Panc1 (cell line): ENCODE data around the gene PLEKHD1. TPM values are rescaled to one million over a fixed set of nuclear protein-coding genes. Genes with fewer than 3 reads are reported as not detected.

Experiments used
- ATAC-seq: fragments of 200-7000 bp; cut with Tn5 transposase; 2 replicates; pipeline ENCODE4 v1.9.1; 2020; ENCODE audit warnings: mild to moderate bottlenecking, moderate library complexity
- BruUV-seq: library from RNA; stranded (reverse); fragments of 400-500 nt; replicated peaks from 2 replicates; lab custom pipeline; 2021; lab: Mats Ljungman, UMichigan
- CTCF ChIA-PET: fragments of 300-600 bp; sonication (Branson Sonifier 250); formaldehyde crosslinking; loops from one replicate; lab custom pipeline; 2022; ENCODE audit warnings: antibody characterized with exemption; lab: Charles Lee
- POLR2A ChIA-PET: fragments of 300-600 bp; sonication (Branson Sonifier 250); formaldehyde crosslinking; loops from one replicate; lab custom pipeline; 2022; ENCODE audit warnings: antibody characterized with exemption; lab: Charles Lee
- DNase-seq: peaks from one replicate; pipeline ENCODE4 v3.0.0-alpha.2; 2010; ENCODE audit warnings: low read depth, low spot score
- H3K27ac ChIP-seq: 2 replicates; pipeline ENCODE4 v1.5.1; 2011; ENCODE audit warnings: mild to moderate bottlenecking, low read length, inconsistent platforms
- H3K27me3 ChIP-seq: fragments of 200-500 bp; sonication (Bioruptor generic); 2 replicates; pipeline ENCODE4 v1.6.0; 2014; ENCODE audit warnings: low read length, inconsistent platforms; ENCODE audit not compliant: control insufficient read depth, insufficient read depth
- H3K36me3 ChIP-seq: fragments of 200-500 bp; sonication (Bioruptor generic); 2 replicates; pipeline ENCODE4 v1.5.1; 2014; ENCODE audit warnings: inconsistent platforms, mild to moderate bottlenecking, low read length, moderate library complexity; ENCODE audit not compliant: control insufficient read depth, insufficient read depth
- H3K4me1 ChIP-seq: 2 replicates; pipeline ENCODE4 v1.5.1; 2011; ENCODE audit warnings: inconsistent platforms, mild to moderate bottlenecking, low read length, moderate library complexity; ENCODE audit not compliant: control insufficient read depth, insufficient read depth
- H3K4me3 ChIP-seq, 2 experiments: 2 replicates each; pipeline ENCODE4 v1.5.1; 2011 to 2012; ENCODE audit warnings: low read depth in 2 of 2, low read length in 2 of 2, mild to moderate bottlenecking in 2 of 2, inconsistent platforms in 1 of 2, moderate library complexity in 1 of 2
- H3K9me3 ChIP-seq: fragments of 200-500 bp; sonication (Bioruptor generic); 2 replicates; pipeline ENCODE4 v1.5.1; 2014; ENCODE audit warnings: low read depth, mild to moderate bottlenecking, inconsistent platforms, low read length, moderate library complexity; ENCODE audit not compliant: control insufficient read depth, insufficient read depth
- CTCF ChIP-seq: fragments of 450-650 bp; IDR thresholded peaks from 2 replicates; pipeline ENCODE4 v1.5.1; 2017; ENCODE audit warnings: mild to moderate bottlenecking
- REST ChIP-seq, 2 experiments: IDR thresholded peaks; 2 replicates each; pipeline ENCODE4 v1.6.1; 2011 to 2012; ENCODE audit warnings: low read depth in 2 of 2, control low read depth in 1 of 2, low read length in 1 of 2, mild to moderate bottlenecking in 1 of 2, moderate library complexity in 1 of 2; ENCODE audit not compliant: insufficient read depth in 1 of 2
- SIN3A ChIP-seq: IDR thresholded peaks from 2 replicates; pipeline ENCODE4 v1.6.1; 2012; ENCODE audit warnings: low read depth, mild to moderate bottlenecking, low read length, moderate library complexity, borderline replicate concordance; ENCODE audit not compliant: insufficient read depth
- in situ Hi-C: cut with HindIII; loops from 2 replicates; pipeline ENCODE4 v1.10.0; 2016; ENCODE audit warnings: low sequenced_read_pairs, low pct_unique_long_range_greater_than_20kb
- intact Hi-C: fragments of 100-400 bp; cut with micrococcal nuclease; formaldehyde crosslinking; loops from one replicate; pipeline ENCODE4 v1.10.0; 2022; ENCODE audit not compliant: unreplicated experiment
- total RNA-seq: library from RNA; stranded (reverse); gene quantifications from one replicate; pipeline ENCODE4 v1.2.1, GENCODE V29; 2021; ENCODE audit not compliant: unreplicated experiment

PLEKHD1 gene
- total RNA-seq, 1 experiment from 2014 or later = 0.08 TPM

GRCh38 chr14:69574263-69574953, 89.9 kb downstream of the PLEKHD1 start, which contains the start of gene CCDC177:
TSS of gene CCDC177 (minus strand) at chr14:69574871. CDS start at chr14:69573622, 1,249 bp downstream.
- no peaks in the 10 kb centered on the region for H3K9me3 ChIP-seq
- H3K4me3 ChIP-seq = peak within 1 kb of the TSS; percentile 24 to 34
- no peak within 1 kb of the TSS for H3K27ac ChIP-seq
- no peaks in the 10 kb centered on the region for H3K36me3 ChIP-seq
- no TSS peak for BruUV-seq
- CTCF ChIA-PET = interaction anchor here (0.6 to 1.0 kb wide), 6 partner anchors 30 to 1678 kb away, joined by 3 to 6 read pairs (median 3); partner anchors contain the start of gene SUSD6
- intact Hi-C loops = loop anchor here (5.0 kb wide), 1 partner anchor 37 kb away; no protein-coding TSS in a partner anchor
- ATAC-seq (peak; percentile 79), DNase-seq (peak; percentile 15)
- peaks cover 2% of the 10 kb centered on the region; the same call in 1 of the 2 replicates for H3K27me3 ChIP-seq
- in situ Hi-C loops = no loop called here
- H3K4me1 ChIP-seq = no peaks in the 10 kb centered on the region
- POLR2A ChIA-PET = no interaction called here
- no peak for TF ChIP-seq SIN3A
- peak; percentile 88 for TF ChIP-seq CTCF

GRCh38 chr14:69574954-69575295, 90.4 kb downstream of the PLEKHD1 start:
- H3K9me3 ChIP-seq = no peaks in the 10 kb centered on the region
- DNase-seq (no peak), ATAC-seq (no peak)
- intact Hi-C loops = loop anchor here (5.0 kb wide), 1 partner anchor 38 kb away; no protein-coding TSS in a partner anchor
- POLR2A ChIA-PET = no interaction called here
- in situ Hi-C loops = no loop called here
- H3K27me3 ChIP-seq = peaks cover 2% of the 10 kb centered on the region; the same call in 1 of the 2 replicates
- no TSS peak for BruUV-seq
- TF ChIP-seq CTCF (peak; percentile 60), REST (IDR thresholded peaks at IDR 0.05; ENCODE audit: insufficient read depth in 1 of 2, low read depth in 2 of 2, low read length in 1 of 2) (no peak)
- H3K4me1 ChIP-seq = no peaks in the 10 kb centered on the region
- CTCF ChIA-PET = interaction anchor here (0.7 to 1.0 kb wide), 5 partner anchors 32 to 1678 kb away, joined by 3 to 6 read pairs (median 3); partner anchors contain the start of gene SUSD6
- H3K36me3 ChIP-seq = no peaks in the 10 kb centered on the region
- peak overlapping the region; percentile 24 to 34; a peak in 2 of 4 replicates for H3K4me3 ChIP-seq
- H3K27ac ChIP-seq = no peak overlapping the region
